Neural crest cell (in vitro differentiated cells): ENCODE measurements around the gene C4BPB. TPM values are rescaled to one million over a fixed set of nuclear protein-coding genes. Genes with fewer than 3 reads are reported as not detected.

Experiments
- DNase-seq: peaks from one replicate; pipeline ENCODE4 v3.0.0; 2021; ENCODE audit warnings: low read depth, mixed read lengths, low spot score
- H3K27ac Mint-ChIP-seq: one replicate; pipeline ENCODE4 v1.8.0; 2021; ENCODE audit warnings: mild to moderate bottlenecking, mixed read lengths; ENCODE audit not compliant: unreplicated experiment
- H3K27me3 Mint-ChIP-seq: 2 replicates; pipeline ENCODE4 v1.8.0; 2021; ENCODE audit warnings: low read depth, mild to moderate bottlenecking, mixed read lengths
- H3K36me3 Mint-ChIP-seq: 2 replicates; pipeline ENCODE4 v1.8.0; 2021; ENCODE audit warnings: low read depth, mild to moderate bottlenecking, mixed read lengths
- H3K4me1 Mint-ChIP-seq: 2 replicates; pipeline ENCODE4 v1.8.0; 2021; ENCODE audit warnings: mixed read lengths
- H3K4me3 Mint-ChIP-seq: one replicate; pipeline ENCODE4 v1.8.0; 2021; ENCODE audit warnings: mild to moderate bottlenecking, mixed read lengths
- H3K9me3 Mint-ChIP-seq: 2 replicates; pipeline ENCODE4 v1.8.0; 2021; ENCODE audit warnings: mixed read lengths
- CTCF ChIP-seq: fragments of 200-600 bp; sonication (generic); conservative IDR thresholded peaks from 2 replicates; pipeline ENCODE4 v1.5.0; 2021; ENCODE audit warnings: antibody characterized with exemption, mild to moderate bottlenecking
- total RNA-seq: library from RNA; stranded (reverse); gene quantifications from 2 replicates; pipeline ENCODE4 v1.2.1, GENCODE V29; 2021

C4BPB gene
- total RNA-seq, 1 donor from 2014 or later = not detected

- no peak for TF ChIP-seq CTCF
- Mint-ChIP-seq H3K4me3 (peak overlapping the region; percentile 99), H3K4me1 (peaks cover 52% of the 10 kb centered on the region), H3K36me3 (peaks cover 6% of the 10 kb centered on the region), H3K27me3 (peaks cover 12% of the 10 kb centered on the region), H3K27ac (peak overlapping the region; percentile 99), H3K9me3 (peaks cover 3% of the 10 kb centered on the region)
- peak; percentile 89 for DNase-seq
These were observed 38.0 kb upstream of the C4BPB start for GRCh38 chr1:207050480-207051190.

GRCh38 chr1:207051191-207051943, 37.3 kb upstream of the C4BPB start, which contains the start of gene YOD1:
YOD1 (minus strand) TSS chr1:207051208; CDS start chr1:207051030, 178 bp downstream.
- no peak for DNase-seq
- peaks cover 12% of the 10 kb centered on the region for H3K27me3 Mint-ChIP-seq
- TF ChIP-seq CTCF = no peak
- H3K4me3 Mint-ChIP-seq = peak within 1 kb of the TSS; percentile 99
- peak within 1 kb of the TSS; percentile 99 for H3K27ac Mint-ChIP-seq
- peaks cover 4% of the 10 kb centered on the region for H3K36me3 Mint-ChIP-seq
- peaks cover 49% of the 10 kb centered on the region for H3K4me1 Mint-ChIP-seq
- H3K9me3 Mint-ChIP-seq = peaks cover 3% of the 10 kb centered on the region

GRCh38 chr1:207052911-207053769, 35.5 kb upstream of the C4BPB start, which contains the start of gene PFKFB2:
PFKFB2 (plus strand) TSS chr1:207053275; CDS start chr1:207054718, 1,443 bp downstream.
- TF ChIP-seq CTCF = peak; percentile 42
- H3K27ac Mint-ChIP-seq = peak within 1 kb of the TSS; percentile 95
- peak within 1 kb of the TSS; percentile 99 for H3K4me3 Mint-ChIP-seq
- peaks cover 3% of the 10 kb centered on the region for H3K9me3 Mint-ChIP-seq
- H3K36me3 Mint-ChIP-seq = peaks cover 4% of the 10 kb centered on the region
- peaks cover 12% of the 10 kb centered on the region for H3K27me3 Mint-ChIP-seq
- DNase-seq = peak; percentile 80
- peaks cover 35% of the 10 kb centered on the region for H3K4me1 Mint-ChIP-seq

- Mint-ChIP-seq H3K4me1 (peaks cover 29% of the 10 kb centered on the region), H3K27ac (no peak overlapping the region), H3K9me3 (peaks cover 3% of the 10 kb centered on the region), H3K36me3 (peaks cover 4% of the 10 kb centered on the region), H3K4me3 (peak overlapping the region; percentile 99), H3K27me3 (peaks cover 12% of the 10 kb centered on the region)
- TF ChIP-seq CTCF = no peak
- no peak for DNase-seq
These were observed 34.2 kb upstream of the C4BPB start for GRCh38 chr1:207054491-207054890.

- peaks cover 25% of the 10 kb centered on the region for H3K4me1 Mint-ChIP-seq
- H3K9me3 Mint-ChIP-seq = peaks cover 3% of the 10 kb centered on the region
- peaks cover 12% of the 10 kb centered on the region for H3K27me3 Mint-ChIP-seq
- H3K4me3 Mint-ChIP-seq = peak overlapping the region; percentile 54
- peaks cover 4% of the 10 kb centered on the region for H3K36me3 Mint-ChIP-seq
- no peak for DNase-seq
- no peak for TF ChIP-seq CTCF
- H3K27ac Mint-ChIP-seq = no peak overlapping the region
These were observed 33.2 kb upstream of the C4BPB start for GRCh38 chr1:207055386-207056001.
